ENCODE results near the gene SNX32. TPM values are rescaled to one million over a fixed set of nuclear protein-coding genes. Genes with fewer than 3 reads are reported as not detected.

Gene SNX32
- total and polyA plus RNA-seq, 3 experiments from 2014 or later = 0.77 to 2.8 (median 2.0) TPM

DNA sequence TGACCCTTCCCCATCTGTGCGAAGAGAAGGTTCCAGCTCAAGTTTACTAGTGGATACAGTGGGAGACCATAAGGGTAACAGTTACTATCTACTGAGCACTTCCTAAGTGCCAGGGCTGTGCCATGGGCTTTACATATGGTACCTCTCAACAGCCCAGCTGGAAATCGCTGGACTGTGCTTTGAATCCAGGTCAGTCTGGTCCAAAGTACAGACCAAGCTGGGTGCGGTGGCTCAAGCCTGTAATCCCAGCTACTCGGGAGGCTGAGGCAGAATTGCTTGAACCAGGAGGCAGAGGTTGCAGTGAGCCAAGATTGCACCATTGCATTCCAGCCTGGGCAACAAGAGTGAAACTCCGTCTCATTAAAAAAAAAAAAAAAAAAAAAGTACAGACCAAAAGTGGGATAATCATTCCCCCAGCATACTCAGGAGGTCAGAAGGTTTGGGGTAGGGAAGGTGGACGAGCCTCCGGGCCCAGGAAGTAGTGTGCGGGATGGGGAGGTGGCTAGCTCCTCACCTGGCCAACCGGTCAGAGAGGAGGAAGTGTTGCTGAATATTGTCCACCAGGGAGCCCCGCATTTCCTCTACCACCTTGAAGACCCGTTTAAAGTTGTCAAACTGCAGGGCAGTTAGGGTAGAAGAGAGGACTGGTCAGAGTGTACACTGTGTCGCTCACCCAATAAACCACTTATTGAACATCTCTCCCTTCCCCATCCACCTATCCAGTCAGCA is 52.2 kb downstream of the SNX32 start:
- Histone ChIP-seq H3K27ac (ENCODE audit: low read depth, low read length) (no peak overlapping the region), H3K9me3 (ENCODE audit: low read length) (no peaks in the 10 kb centered on the region), H3K27me3 (ENCODE audit: insufficient read depth, low read length, poor library complexity, severe bottlenecking) (no peaks in the 10 kb centered on the region), H3K36me3 (ENCODE audit: insufficient read depth, low read length) (peaks cover 17% of the 10 kb centered on the region), H3K4me3 (ENCODE audit: low read length) (no peak overlapping the region), H3K4me1 (ENCODE audit: insufficient read depth, low read length) (peaks cover 41% of the 10 kb centered on the region)
- Mint-ChIP-seq H3K4me3 (peak overlapping the region in 3 of 7 donors; percentile 87 to 92 (median 89)), H3K9me3 (no peaks in the 10 kb centered on the region), H3K4me1 (peaks cover 49 to 64% (median 61%) of the 10 kb centered on the region in 3 donors), H3K36me3 (peaks cover 0 to 52% (median 0%) of the 10 kb centered on the region in 3 donors), H3K27me3 (no peaks in the 10 kb centered on the region), H3K27ac (peak overlapping the region in 5 of 8 donors; percentile 14 to 97 (median 62))
- no peak for DNase-seq
- CTCF ChIA-PET = interaction anchor here (1.0 to 21.9 kb wide), 13 partner anchors 8 to 175 kb away, joined by 3 to 560 read pairs (median 16); partner anchors contain the start of genes BANF1, CFL1, CTSW and EFEMP2
- POLR2A ChIA-PET = interaction anchor here (0.7 to 2.3 kb wide), 7 partner anchors 12 to 100 kb away, joined by 3 to 14 read pairs (median 4); partner anchors contain the start of genes CFL1 and MUS81

DNA sequence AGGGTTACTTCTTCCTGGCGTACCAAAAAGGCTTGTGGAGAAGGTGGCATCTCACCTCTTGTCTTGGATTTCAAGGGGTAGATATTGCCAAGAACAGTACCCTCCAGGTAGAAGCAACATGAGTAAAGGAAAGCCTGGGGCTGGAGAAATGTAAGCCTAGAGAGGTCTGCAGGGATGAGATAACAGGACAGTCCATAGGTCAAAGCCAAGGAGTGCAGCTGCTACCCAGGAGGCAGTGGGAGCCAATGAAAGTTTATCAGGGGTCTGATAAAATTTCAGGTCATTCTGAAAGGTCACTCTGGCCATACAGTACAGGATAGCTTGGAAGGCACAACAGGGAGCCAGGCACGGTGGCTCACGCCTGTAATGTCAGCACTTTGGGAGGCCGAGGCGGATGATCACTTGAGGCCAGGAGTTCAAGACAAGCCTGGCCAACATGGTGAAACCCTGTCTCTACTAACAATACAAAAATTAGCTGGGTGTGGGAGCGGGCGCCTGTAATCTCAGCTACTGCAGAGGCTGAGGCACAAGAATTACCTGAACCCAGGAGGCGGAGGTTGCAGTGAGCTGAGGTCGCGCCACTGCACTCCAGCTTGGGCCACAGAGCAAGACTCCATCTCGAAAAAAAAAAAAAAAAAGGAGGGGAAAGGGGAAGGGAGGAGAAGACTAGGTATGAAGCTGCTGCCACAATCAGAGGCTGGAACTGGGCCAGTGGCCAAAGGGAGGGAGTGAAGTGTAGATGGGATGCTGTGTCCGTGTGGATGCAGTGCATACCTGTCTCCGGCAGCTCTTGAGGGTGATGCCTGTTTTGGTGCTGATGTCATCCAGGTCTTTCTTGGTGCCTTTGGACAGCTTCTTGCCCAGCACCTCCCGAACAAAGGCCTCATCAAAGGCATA is 53.3 kb downstream of the SNX32 start:
- CTCF ChIA-PET = interaction anchor here (1.0 to 21.9 kb wide), 10 partner anchors 13 to 175 kb away, joined by 3 to 560 read pairs (median 14); partner anchors contain the start of genes C11orf68, CFL1, CTSW and EFEMP2
- peaks cover 0 to 49% (median 0%) of the 10 kb centered on the region in 3 donors for H3K36me3 Mint-ChIP-seq
- no peaks in the 10 kb centered on the region for H3K27me3 ChIP-seq (ENCODE audit: insufficient read depth, low read length, poor library complexity, severe bottlenecking)
- no peaks in the 10 kb centered on the region for H3K27me3 Mint-ChIP-seq
- H3K27ac Mint-ChIP-seq = peak overlapping the region; percentile 84 to 99 (median 94)
- peaks cover 43 to 60% (median 59%) of the 10 kb centered on the region in 3 donors for H3K4me1 Mint-ChIP-seq
- H3K36me3 ChIP-seq (ENCODE audit: insufficient read depth, low read length) = peaks cover 17% of the 10 kb centered on the region
- DNase-seq = no peak
- peak overlapping the region; percentile 87 for H3K27ac ChIP-seq (ENCODE audit: low read depth, low read length)
- H3K4me1 ChIP-seq (ENCODE audit: insufficient read depth, low read length) = peaks cover 36% of the 10 kb centered on the region
- H3K4me3 Mint-ChIP-seq = peak overlapping the region; percentile 83 to 97 (median 92)
- POLR2A ChIA-PET = interaction anchor here (0.6 to 4.5 kb wide), 5 partner anchors 13 to 45 kb away, joined by 3 to 30 read pairs (median 5); partner anchors contain the start of genes C11orf68 and MUS81
- no peaks in the 10 kb centered on the region for H3K9me3 ChIP-seq (ENCODE audit: low read length)
- H3K9me3 Mint-ChIP-seq = no peaks in the 10 kb centered on the region
- peak overlapping the region; percentile 94 for H3K4me3 ChIP-seq (ENCODE audit: low read length)

DNA sequence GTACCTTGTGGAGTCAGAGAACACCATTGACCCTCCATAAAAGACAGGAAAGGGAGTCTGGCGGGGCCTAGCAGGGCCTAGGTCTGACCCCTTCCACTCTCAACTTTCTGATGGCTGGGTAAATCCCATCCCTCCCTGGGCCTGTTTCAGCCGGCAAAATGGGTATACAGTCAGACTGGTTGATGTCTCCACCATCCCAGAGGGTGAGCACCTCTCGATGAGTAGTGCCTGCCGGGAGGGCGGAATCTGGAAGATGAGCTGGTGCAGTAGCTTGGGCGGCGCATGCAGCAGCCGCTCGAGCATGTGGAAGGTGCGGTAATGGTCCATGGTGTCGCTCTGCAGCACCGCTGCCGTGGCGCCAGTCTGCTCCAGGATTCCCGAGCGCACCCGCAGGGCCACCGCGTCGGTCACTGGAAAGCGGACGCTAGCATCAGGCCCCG is 54.0 kb downstream of the SNX32 start:
- no peaks in the 10 kb centered on the region for H3K27me3 Mint-ChIP-seq
- peak overlapping the region; percentile 94 for H3K4me3 ChIP-seq (ENCODE audit: low read length)
- no peaks in the 10 kb centered on the region for H3K9me3 ChIP-seq (ENCODE audit: low read length)
- DNase-seq = no peak
- peaks cover 11% of the 10 kb centered on the region for H3K36me3 ChIP-seq (ENCODE audit: insufficient read depth, low read length)
- peak overlapping the region; percentile 87 for H3K27ac ChIP-seq (ENCODE audit: low read depth, low read length)
- peak overlapping the region; percentile 83 to 97 (median 92) for H3K4me3 Mint-ChIP-seq
- peaks cover 43% of the 10 kb centered on the region for H3K4me1 ChIP-seq (ENCODE audit: insufficient read depth, low read length)
- H3K27ac Mint-ChIP-seq = peak overlapping the region; percentile 84 to 100 (median 96)
- ChIA-PET POLR2A (interaction anchor here (0.5 to 6.0 kb wide), 20 partner anchors 13 to 273 kb away, joined by 3 to 140 read pairs (median 4); partner anchors contain the start of genes BANF1, C11orf68, CFL1 and KAT5), CTCF (interaction anchor here (0.6 to 21.9 kb wide), 30 partner anchors 12 to 329 kb away, joined by 3 to 560 read pairs (median 6); partner anchors contain the start of genes AP5B1, BANF1, C11orf68 and CFL1)
- H3K36me3 Mint-ChIP-seq = peaks cover 0 to 43% (median 0%) of the 10 kb centered on the region in 3 donors
- H3K4me1 Mint-ChIP-seq = peaks cover 48 to 65% (median 64%) of the 10 kb centered on the region in 3 donors
- no peaks in the 10 kb centered on the region for H3K27me3 ChIP-seq (ENCODE audit: insufficient read depth, low read length, poor library complexity, severe bottlenecking)
- H3K9me3 Mint-ChIP-seq = no peaks in the 10 kb centered on the region

DNA sequence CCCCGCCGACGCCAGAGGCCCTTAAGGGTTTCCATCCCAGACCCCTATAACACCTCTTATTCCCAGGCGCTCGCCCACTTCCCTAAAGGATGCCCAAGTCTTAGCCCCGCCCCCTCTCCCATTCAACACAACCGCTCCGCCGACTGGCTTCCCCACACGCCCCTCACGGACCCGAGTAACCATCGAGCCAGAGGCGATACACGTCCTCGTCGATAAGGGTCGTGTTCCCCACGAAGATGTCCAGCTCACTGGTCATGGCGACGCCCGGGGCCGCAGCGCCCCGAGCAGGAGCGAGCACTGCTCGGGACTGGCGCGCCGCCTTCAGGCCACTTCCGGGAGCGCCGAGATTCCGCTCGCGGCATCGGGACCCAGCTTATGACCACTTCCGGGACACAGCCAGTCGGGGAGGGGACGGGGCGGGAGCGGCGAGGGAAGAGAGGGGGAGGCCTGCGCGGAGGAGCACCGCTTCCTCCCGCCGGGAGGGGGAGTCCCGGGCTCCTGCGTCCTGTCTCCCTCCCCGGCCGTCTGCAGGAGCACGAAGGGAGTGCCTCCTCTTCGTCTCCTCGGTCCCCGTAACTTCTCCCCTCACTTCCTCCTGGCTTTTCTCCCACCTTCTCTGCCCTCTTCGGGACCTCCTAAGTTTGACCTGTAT is 54.5 kb downstream of the SNX32 start, which contains the start of gene FIBP:
FIBP (minus strand) TSS at position 309 of the 652 bp plus-strand sequence; CDS start at position 256, 53 bp downstream.
- H3K36me3 ChIP-seq (ENCODE audit: insufficient read depth, low read length) = peaks cover 9% of the 10 kb centered on the region
- H3K27ac Mint-ChIP-seq = peak within 1 kb of the TSS; percentile 84 to 100 (median 96)
- peaks cover 48% of the 10 kb centered on the region for H3K4me1 ChIP-seq (ENCODE audit: insufficient read depth, low read length)
- H3K9me3 ChIP-seq (ENCODE audit: low read length) = no peaks in the 10 kb centered on the region
- peak; percentile 89 to 98 (median 95) for DNase-seq
- peak within 1 kb of the TSS; percentile 83 to 97 (median 92) for H3K4me3 Mint-ChIP-seq
- no peaks in the 10 kb centered on the region for H3K9me3 Mint-ChIP-seq
- H3K27me3 Mint-ChIP-seq = no peaks in the 10 kb centered on the region
- H3K36me3 Mint-ChIP-seq = peaks cover 0 to 38% (median 0%) of the 10 kb centered on the region in 3 donors
- CTCF ChIA-PET = interaction anchor here (0.6 to 21.9 kb wide), 34 partner anchors 11 to 329 kb away, joined by 3 to 560 read pairs (median 4); partner anchors contain the start of genes AP5B1, BANF1, C11orf68 and CFL1
- H3K4me1 Mint-ChIP-seq = peaks cover 54 to 71% (median 69%) of the 10 kb centered on the region in 3 donors
- POLR2A ChIA-PET = interaction anchor here (0.5 to 6.0 kb wide), 22 partner anchors 11 to 273 kb away, joined by 3 to 140 read pairs (median 4); partner anchors contain the start of genes BANF1, C11orf68, CFL1 and KAT5
- peak within 1 kb of the TSS; percentile 94 for H3K4me3 ChIP-seq (ENCODE audit: low read length)
- H3K27me3 ChIP-seq (ENCODE audit: insufficient read depth, low read length, poor library complexity, severe bottlenecking) = no peaks in the 10 kb centered on the region
- H3K27ac ChIP-seq (ENCODE audit: low read depth, low read length) = peak within 1 kb of the TSS; percentile 87

DNA sequence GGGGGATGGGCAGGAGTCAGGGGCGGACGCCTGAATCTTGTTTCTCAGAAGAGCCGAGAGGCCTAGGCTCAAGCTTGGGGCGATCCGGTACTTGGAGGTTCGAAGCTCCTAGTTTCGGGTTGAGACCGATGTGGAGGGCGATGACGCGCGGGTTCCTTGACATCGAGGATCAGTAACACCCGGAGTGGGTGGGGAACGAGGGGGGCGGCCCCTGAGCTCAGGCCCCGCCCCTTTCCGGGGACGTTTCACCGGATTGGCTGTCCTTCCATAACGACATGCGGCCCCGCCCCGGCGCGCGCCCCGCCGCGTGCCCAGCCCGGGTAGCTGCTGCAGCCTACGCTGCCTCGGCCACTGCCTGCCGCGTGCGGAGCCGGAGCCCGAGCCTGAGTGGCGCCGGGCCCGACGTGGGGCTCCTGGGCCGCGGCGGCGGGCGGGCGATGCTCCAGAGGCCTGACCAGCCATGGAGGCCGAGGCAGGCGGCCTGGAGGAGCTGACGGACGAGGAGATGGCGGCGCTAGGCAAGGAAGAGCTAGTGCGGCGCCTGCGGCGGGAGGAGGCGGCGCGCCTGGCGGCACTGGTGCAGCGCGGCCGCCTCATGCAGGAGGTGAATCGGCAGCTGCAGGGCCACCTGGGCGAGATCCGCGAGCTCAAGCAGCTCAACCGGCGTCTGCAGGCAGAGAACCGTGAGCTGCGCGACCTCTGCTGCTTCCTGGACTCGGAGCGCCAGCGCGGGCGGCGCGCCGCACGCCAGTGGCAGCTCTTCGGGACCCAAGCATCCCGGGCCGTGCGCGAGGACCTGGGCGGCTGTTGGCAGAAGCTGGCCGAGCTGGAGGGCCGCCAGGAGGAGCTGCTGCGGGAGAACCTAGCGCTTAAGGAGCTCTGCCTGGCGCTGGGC is 56.8 kb downstream of the SNX32 start, which contains the start of gene CCDC85B:
CCDC85B (plus strand) TSS at position 350 of the 895 bp plus-strand sequence; CDS start at position 461, 111 bp downstream.
- Mint-ChIP-seq H3K4me1 (peaks cover 61 to 72% (median 69%) of the 10 kb centered on the region in 3 donors), H3K27ac (peak within 1 kb of the TSS; percentile 85 to 100 (median 96))

More for the DNA sequence above, 56.8 kb downstream of the SNX32 start, which contains the start of gene CCDC85B:
- Histone ChIP-seq H3K9me3 (ENCODE audit: low read length) (no peaks in the 10 kb centered on the region), H3K4me1 (ENCODE audit: insufficient read depth, low read length) (peaks cover 55% of the 10 kb centered on the region), H3K27me3 (ENCODE audit: insufficient read depth, low read length, poor library complexity, severe bottlenecking) (no peaks in the 10 kb centered on the region), H3K36me3 (ENCODE audit: insufficient read depth, low read length) (no peaks in the 10 kb centered on the region), H3K27ac (ENCODE audit: low read depth, low read length) (peak within 1 kb of the TSS; percentile 87), H3K4me3 (ENCODE audit: low read length) (peak within 1 kb of the TSS; percentile 94)
- DNase-seq = peak; percentile 97 to 99 (median 98)
- H3K36me3 Mint-ChIP-seq = peaks cover 0 to 17% (median 0%) of the 10 kb centered on the region in 3 donors
- peak within 1 kb of the TSS; percentile 83 to 97 (median 92) for H3K4me3 Mint-ChIP-seq
- H3K27me3 Mint-ChIP-seq = no peaks in the 10 kb centered on the region
- H3K9me3 Mint-ChIP-seq = no peaks in the 10 kb centered on the region
- CTCF ChIA-PET = interaction anchor here (0.5 to 21.9 kb wide), 34 partner anchors 9 to 1686 kb away, joined by 3 to 560 read pairs (median 4); partner anchors contain the start of genes AP5B1, C11orf68, CAPN1 and CFL1
- POLR2A ChIA-PET = interaction anchor here (0.6 to 6.0 kb wide), 26 partner anchors 8 to 377 kb away, joined by 3 to 140 read pairs (median 4); partner anchors contain the start of genes BANF1, C11orf68, CFL1 and CTSW

Measured in CD8-positive, alpha-beta memory T cell (primary cell).